Breast epithelium (tissue), 4 donors: ENCODE results near the gene SPTBN1. TPM values are rescaled to one million over a fixed set of nuclear protein-coding genes. Genes with fewer than 3 reads are reported as not detected.
A peak's percentile ranks its signal among the peaks of the same experiment; 100 is the strongest.

Source experiments
- DNase-seq, 2 donors: peaks; one replicate each; pipeline ENCODE4 v3.0.0-alpha.2; 2019; ENCODE audit warnings: low spot score in 2 of 2
- H3K27ac ChIP-seq, 2 donors: fragments of 200-600 bp; sonication (generic) in 1 of 2; one replicate each; pipeline ENCODE4 v1.5.1; 2016 to 2019; ENCODE audit warnings: mild to moderate bottlenecking in 1 of 2
- H3K27me3 ChIP-seq, 2 donors: fragments of 200-600 bp; sonication (generic) in 1 of 2; one replicate each; pipeline versions ENCODE4 v1.5.1 to v1.6.0; 2017 to 2019; ENCODE audit warnings: control low read depth in 1 of 2, mild to moderate bottlenecking in 1 of 2
- H3K36me3 ChIP-seq: fragments of 200-600 bp; one replicate; pipeline ENCODE4 v1.5.1; 2019
- H3K4me1 ChIP-seq, 2 donors: fragments of 200-600 bp; sonication (generic); one replicate each; pipeline ENCODE4 v1.5.1; 2016 to 2019; ENCODE audit warnings: control low read depth in 1 of 2
- H3K4me3 ChIP-seq, 3 donors: fragments of 200-600 bp; sonication (generic); 1 replicate in 2 of 3; 2 replicates in 1 of 3; pipeline ENCODE4 v1.5.1; 2016 to 2019; ENCODE audit warnings: mild to moderate bottlenecking in 3 of 3, moderate library complexity in 2 of 3
- H3K9me3 ChIP-seq, 2 donors: fragments of 200-600 bp; sonication (generic) in 1 of 2; one replicate each; pipeline ENCODE4 v1.5.1; 2016 to 2019; ENCODE audit warnings: control low read depth in 1 of 2
- POLR2A ChIP-seq: fragments of 450-650 bp; IDR thresholded peaks from one replicate; pipeline ENCODE4 v1.6.1; 2016; ENCODE audit warnings: antibody characterized with exemption, mild to moderate bottlenecking, moderate library complexity
- POLR2AphosphoS5 ChIP-seq, 3 donors: sonication (generic); formaldehyde crosslinking; IDR thresholded peaks; one replicate each; pipeline ENCODE4 v1.6.1; 2017; ENCODE audit warnings: antibody characterized with exemption in 3 of 3
- intact Hi-C: fragments of 100-400 bp; cut with DNase I; formaldehyde crosslinking; loops from one replicate; pipeline ENCODE4 v1.15.1; 2023; ENCODE audit warnings: low total_unique reads
- total RNA-seq, 3 donors: library from RNA; depleted of rRNA; stranded (reverse); fragments of >200 nt; gene quantifications; one replicate each; pipeline ENCODE4 v1.1.0, GENCODE V29; 2016
- TF ChIP-seq, protein P1 (sequence below), 3 donors: fragments of 450-650 bp; IDR thresholded peaks; one replicate each; pipeline ENCODE4 v1.5.1; 2016 to 2017; ENCODE audit warnings: antibody characterized with exemption in 3 of 3, mild to moderate bottlenecking in 3 of 3, moderate library complexity in 3 of 3

Gene SPTBN1
- total RNA-seq, 3 donors from 2014 or later: 223 to 1,216 (median 273) TPM

DNA sequence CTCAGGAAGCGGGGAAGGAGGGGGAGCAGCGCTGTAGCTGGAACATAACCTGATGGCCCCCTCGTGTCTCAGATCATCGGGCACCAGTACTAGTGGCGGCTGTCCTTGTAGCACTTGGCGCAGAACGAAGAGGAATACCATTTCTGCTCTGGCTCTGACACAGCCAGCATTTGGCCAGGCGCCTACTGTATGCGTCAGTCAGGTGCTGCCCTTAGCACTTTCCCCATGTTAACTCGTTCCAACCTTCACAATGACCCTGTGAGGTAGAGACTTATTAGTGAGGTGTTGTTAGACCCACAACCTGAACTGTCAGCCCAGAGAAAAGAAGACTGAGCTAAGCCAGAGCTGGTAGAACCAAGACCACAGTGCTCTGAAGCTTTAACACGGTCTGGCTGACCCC lies 219.6 kb downstream of the SPTBN1 start:
- Histone ChIP-seq H3K27ac (peak overlapping the region in 1 of 2 donors; percentile 42), H3K36me3 (no peaks in the 10 kb centered on the region), H3K9me3 (no peaks in the 10 kb centered on the region), H3K4me1 (peaks cover 0 to 11% of the 10 kb centered on the region in 2 donors), H3K4me3 (no peak overlapping the region), H3K27me3 (no peaks in the 10 kb centered on the region)
- DNase-seq: no peak
- intact Hi-C loops: no loop called here
- TF ChIP-seq, protein P1, sequence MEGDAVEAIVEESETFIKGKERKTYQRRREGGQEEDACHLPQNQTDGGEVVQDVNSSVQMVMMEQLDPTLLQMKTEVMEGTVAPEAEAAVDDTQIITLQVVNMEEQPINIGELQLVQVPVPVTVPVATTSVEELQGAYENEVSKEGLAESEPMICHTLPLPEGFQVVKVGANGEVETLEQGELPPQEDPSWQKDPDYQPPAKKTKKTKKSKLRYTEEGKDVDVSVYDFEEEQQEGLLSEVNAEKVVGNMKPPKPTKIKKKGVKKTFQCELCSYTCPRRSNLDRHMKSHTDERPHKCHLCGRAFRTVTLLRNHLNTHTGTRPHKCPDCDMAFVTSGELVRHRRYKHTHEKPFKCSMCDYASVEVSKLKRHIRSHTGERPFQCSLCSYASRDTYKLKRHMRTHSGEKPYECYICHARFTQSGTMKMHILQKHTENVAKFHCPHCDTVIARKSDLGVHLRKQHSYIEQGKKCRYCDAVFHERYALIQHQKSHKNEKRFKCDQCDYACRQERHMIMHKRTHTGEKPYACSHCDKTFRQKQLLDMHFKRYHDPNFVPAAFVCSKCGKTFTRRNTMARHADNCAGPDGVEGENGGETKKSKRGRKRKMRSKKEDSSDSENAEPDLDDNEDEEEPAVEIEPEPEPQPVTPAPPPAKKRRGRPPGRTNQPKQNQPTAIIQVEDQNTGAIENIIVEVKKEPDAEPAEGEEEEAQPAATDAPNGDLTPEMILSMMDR (IDR thresholded peaks at IDR 0.05): no peak
- TF ChIP-seq POLR2AphosphoS5 (IDR thresholded peaks at IDR 0.05) (no peak), POLR2A (no peak)

DNA sequence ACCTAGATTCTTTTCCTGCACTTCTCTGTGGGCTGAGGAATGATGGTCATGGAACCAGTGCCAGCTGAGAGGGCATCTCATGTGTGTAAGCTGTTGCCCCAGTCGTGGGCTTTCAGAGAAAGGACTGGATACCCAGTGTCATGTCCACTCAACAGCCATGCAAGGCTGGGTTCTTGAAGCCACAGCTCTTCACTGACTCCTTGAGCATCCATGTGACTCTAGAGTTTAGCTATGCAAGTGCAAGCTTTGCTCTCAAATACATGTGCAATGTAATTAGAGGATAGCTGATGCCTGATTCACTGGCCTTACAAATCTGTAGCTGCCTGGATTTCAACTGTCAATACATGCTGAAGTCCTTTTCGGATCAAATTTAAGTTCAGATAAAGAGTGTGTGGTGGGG lies 220.5 kb downstream of the SPTBN1 start:
- no peak for DNase-seq
- H3K27me3 ChIP-seq: no peaks in the 10 kb centered on the region
- no peak overlapping the region for H3K27ac ChIP-seq
- no peak overlapping the region for H3K4me3 ChIP-seq
- H3K9me3 ChIP-seq: no peaks in the 10 kb centered on the region
- no peak for TF ChIP-seq POLR2A
- TF ChIP-seq, protein P1 (IDR thresholded peaks at IDR 0.05): no peak
- no peak for TF ChIP-seq POLR2AphosphoS5 (IDR thresholded peaks at IDR 0.05)
- intact Hi-C loops: no loop called here
- no peaks in the 10 kb centered on the region for H3K36me3 ChIP-seq
- peaks cover 0 to 11% of the 10 kb centered on the region in 2 donors for H3K4me1 ChIP-seq

DNA sequence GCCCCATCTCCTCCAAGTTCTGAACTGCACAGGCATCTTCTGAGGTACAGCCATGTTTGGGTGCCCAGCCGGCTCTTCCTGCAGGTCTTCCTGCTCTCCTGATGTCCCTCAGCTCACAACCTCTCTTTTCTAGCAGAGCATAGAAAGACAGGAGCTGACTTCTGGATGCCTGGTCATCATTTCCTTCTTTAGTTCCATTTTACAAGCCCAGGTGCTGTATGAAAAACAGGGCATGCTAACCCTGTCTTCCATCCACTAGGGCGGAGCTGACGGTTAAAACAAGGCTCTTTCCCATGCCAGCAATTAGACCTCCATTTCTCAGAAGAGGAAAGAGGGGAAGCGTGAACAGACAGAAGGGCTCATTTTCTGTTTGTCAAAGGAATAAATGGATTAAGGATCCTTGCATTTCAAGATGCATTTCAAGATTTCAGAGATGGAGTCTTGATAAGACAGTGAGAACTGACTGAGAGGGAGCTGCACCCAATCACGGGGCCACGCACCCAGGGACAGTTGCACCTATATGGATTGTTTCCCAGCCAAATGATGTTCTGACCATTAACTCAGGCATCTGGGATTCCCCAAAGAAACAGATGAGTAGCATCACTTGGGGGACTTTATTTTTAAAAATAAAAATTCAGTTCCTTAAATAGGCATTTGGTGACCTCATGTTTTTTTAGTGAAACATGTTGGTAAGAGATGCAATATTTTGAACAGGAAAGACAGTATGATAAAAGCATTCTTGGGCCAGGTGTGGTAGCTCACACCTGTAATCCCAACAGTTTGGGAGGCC lies 221.5 kb downstream of the SPTBN1 start:
- H3K9me3 ChIP-seq: no peaks in the 10 kb centered on the region
- TF ChIP-seq POLR2AphosphoS5 (IDR thresholded peaks at IDR 0.05) (no peak), POLR2A (no peak)
- TF ChIP-seq, protein P1 (IDR thresholded peaks at IDR 0.05): no peak
- intact Hi-C loops: no loop called here
- H3K36me3 ChIP-seq: no peaks in the 10 kb centered on the region
- no peak overlapping the region for H3K27ac ChIP-seq
- no peak for DNase-seq
- no peak overlapping the region for H3K4me3 ChIP-seq
- H3K27me3 ChIP-seq: no peaks in the 10 kb centered on the region
- H3K4me1 ChIP-seq: peaks cover 0 to 11% of the 10 kb centered on the region in 2 donors

DNA sequence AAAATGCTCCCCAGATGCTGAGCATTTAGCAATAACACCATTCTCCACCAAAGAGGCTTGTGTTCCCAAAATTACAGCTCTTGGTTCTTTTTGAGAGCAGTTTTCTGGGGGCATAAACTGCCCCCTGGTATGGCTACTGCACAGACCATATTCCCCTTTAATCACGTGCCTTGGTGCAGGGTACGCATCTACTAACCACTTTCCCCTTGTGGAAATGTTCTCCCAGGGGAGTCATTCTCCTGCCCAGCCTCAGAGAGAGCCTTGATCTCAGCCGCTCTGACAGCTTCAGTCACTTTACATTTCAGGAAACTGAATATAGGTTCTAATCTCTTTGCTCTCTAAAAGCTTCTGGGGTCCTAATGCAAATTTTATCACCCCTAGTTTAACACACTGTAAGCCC lies 222.6 kb downstream of the SPTBN1 start:
- H3K27ac ChIP-seq: no peak overlapping the region
- intact Hi-C loops: no loop called here
- no peaks in the 10 kb centered on the region for H3K36me3 ChIP-seq
- no peaks in the 10 kb centered on the region for H3K9me3 ChIP-seq
- no peak overlapping the region for H3K4me3 ChIP-seq
- DNase-seq: no peak
- TF ChIP-seq POLR2AphosphoS5 (IDR thresholded peaks at IDR 0.05) (no peak), POLR2A (no peak)
- TF ChIP-seq, protein P1 (IDR thresholded peaks at IDR 0.05): no peak
- H3K27me3 ChIP-seq: no peaks in the 10 kb centered on the region
- peaks cover 0 to 6% of the 10 kb centered on the region in 2 donors for H3K4me1 ChIP-seq

DNA sequence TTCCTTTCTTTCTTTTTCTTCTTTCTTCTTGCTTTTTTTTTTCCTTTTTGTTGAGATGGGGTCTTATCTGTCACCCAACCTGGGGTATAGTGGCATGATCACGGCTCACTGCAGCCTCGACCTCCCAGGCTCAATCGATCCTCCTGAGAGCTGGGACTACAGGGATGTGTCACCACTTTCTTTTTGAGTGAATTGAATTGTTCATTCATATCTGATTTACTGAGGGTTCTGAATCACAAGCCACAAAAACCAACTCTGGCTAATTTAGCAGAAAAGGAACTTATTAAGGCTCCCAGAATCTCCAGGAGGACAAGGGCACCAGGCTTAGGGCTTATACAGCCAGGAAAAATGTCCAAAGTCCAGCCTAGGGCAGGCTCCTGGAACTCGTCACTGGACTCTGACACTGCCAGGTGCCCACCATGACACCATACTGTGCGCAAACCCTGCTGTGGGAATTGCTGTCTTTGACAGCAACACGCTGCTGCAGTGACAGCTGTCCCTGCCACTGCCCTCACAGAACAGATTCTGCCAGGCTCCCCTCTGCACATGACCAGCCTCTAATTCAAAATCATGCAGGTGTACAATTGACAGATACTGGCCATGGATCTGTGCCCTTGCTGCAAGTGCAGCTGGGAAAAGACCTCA lies 224.4 kb downstream of the SPTBN1 start:
- H3K4me3 ChIP-seq: no peak overlapping the region
- no peak overlapping the region for H3K27ac ChIP-seq
- no peak for DNase-seq
- no peaks in the 10 kb centered on the region for H3K27me3 ChIP-seq
- TF ChIP-seq, protein P1 (IDR thresholded peaks at IDR 0.05): no peak
- no peak for TF ChIP-seq POLR2A
- TF ChIP-seq POLR2AphosphoS5 (IDR thresholded peaks at IDR 0.05): no peak
- H3K9me3 ChIP-seq: no peaks in the 10 kb centered on the region
- intact Hi-C loops: no loop called here
- no peaks in the 10 kb centered on the region for H3K36me3 ChIP-seq
- no peaks in the 10 kb centered on the region for H3K4me1 ChIP-seq
